ENCODE data around the gene CHGA.

Gene CHGA

DNA sequence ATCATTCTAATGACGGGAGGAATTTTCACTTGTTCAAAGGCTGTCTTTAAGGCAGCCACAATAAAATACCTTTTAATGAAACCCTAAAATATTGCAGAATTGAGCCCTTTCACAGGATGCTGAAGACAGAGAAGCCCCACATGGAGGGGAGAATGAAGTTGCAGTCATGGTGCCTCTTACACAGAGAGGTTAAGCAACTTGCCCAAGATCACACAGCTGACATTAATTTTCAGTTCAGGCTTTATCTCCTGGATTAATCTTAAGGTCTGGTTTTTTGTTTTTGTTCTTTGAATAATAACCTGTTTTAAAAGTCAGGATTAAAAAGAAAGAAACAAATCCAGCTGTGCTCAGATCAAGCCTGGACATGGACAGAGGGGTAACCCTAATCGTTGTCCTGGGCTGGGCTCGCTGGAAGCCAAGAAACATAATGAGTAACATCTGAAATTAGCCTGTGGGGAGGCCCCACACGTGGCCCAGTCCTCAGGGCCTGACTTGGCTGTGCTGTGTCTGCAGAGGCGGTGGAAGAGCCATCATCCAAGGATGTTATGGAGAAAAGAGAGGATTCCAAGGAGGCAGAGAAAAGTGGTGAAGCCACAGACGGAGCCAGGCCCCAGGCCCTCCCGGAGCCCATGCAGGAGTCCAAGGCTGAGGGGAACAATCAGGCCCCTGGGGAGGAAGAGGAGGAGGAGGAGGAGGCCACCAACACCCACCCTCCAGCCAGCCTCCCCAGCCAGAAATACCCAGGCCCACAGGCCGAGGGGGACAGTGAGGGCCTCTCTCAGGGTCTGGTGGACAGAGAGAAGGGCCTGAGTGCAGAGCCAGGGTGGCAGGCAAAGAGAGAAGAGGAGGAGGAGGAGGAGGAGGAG, 8.0 kb downstream of the CHGA start:
- DNase-seq (ENCODE audit: low read depth in 2 of 2): no peak

DNA sequence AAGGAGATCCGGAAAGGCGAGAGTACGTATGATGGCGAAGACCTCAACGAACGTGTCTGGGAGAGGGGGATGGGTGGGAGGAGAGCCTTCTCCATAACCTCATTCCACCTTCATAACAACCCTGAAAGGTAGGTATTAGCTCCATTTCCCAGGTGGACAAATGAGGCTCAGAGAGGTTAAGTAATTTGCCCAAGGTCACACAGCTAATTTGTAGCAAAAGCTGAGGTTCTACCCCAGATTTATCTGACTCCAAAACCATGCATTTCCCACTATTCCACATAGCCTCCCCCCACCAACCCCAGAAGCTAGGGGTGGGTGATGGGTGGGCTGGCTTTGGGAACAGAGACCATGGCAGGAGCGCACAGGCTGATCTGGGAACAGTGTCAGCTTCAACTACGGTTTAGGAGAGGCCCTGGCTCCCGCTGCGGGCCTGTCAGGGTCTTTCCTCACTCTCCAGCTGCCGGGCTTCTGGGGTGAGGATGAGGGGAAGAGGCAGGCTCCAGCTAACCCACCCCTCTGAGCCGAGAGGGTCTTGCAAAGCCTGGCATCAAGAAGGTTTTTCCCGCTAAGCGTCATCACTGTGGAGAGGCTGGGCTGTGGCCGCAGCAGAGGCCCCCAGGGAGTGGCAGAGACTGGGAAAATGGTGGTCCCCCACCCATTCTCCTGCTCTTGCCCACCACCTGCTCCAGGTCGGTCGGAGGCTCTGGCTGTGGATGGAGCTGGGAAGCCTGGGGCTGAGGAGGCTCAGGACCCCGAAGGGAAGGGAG, 8.9 kb downstream of the CHGA start:
- DNase-seq (ENCODE audit: low read depth in 2 of 2): no peak

DNA sequence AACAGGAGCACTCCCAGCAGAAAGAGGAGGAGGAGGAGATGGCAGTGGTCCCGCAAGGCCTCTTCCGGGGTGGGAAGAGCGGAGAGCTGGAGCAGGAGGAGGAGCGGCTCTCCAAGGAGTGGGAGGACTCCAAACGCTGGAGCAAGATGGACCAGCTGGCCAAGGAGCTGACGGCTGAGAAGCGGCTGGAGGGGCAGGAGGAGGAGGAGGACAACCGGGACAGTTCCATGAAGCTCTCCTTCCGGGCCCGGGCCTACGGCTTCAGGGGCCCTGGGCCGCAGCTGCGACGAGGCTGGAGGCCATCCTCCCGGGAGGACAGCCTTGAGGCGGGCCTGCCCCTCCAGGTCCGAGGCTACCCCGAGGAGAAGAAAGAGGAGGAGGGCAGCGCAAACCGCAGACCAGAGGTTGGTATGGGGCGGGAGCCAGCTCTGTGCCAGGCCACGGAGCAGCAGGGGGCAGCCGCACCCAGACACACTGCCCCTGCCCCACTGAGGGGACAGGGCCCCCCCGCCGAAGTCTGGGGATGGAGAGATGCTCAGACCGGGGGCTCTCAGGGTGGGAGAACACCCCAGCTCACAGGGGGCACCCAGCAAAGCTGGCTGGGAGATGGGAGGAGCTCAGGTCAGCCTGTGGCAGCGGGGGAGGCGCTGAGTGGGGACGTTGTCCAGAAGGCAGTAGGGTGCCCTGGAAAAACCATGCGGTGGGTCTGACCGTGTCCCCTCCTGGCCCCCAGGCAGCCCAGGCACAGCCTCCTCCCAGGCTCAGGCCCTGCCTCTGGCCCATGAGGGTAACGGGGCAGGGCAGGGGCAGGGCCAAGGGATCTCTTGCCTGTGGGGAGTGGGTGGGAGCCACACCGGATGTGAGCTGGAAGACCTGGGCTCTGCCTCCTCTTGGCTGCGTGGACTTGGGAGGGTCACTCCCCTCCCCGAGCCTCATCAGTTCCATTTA, 9.8 kb downstream of the CHGA start:
- no peak for DNase-seq (ENCODE audit: low read depth in 2 of 2)

DNA sequence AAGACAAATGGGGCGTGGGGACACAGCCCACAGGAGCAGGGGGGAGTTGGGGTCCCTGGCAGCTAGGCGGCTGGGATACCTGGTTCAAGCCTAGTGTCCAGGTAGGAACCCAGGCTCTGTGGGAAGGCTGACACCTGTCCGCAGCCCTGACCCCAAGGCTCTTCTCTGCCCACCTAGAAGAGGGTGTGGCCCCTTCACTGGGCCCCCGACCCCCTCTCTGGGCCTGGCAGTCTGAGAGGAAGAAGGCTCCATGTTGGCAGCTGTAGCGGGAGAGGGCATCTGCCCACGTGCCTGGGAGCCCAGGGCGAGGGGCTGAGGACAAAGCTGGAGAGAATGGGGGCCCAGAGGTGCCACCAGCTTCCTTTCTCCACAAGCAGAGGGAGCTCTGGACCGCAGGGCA, 10.5 kb downstream of the CHGA start:
- DNase-seq (ENCODE audit: low read depth in 2 of 2): no peak

DNA sequence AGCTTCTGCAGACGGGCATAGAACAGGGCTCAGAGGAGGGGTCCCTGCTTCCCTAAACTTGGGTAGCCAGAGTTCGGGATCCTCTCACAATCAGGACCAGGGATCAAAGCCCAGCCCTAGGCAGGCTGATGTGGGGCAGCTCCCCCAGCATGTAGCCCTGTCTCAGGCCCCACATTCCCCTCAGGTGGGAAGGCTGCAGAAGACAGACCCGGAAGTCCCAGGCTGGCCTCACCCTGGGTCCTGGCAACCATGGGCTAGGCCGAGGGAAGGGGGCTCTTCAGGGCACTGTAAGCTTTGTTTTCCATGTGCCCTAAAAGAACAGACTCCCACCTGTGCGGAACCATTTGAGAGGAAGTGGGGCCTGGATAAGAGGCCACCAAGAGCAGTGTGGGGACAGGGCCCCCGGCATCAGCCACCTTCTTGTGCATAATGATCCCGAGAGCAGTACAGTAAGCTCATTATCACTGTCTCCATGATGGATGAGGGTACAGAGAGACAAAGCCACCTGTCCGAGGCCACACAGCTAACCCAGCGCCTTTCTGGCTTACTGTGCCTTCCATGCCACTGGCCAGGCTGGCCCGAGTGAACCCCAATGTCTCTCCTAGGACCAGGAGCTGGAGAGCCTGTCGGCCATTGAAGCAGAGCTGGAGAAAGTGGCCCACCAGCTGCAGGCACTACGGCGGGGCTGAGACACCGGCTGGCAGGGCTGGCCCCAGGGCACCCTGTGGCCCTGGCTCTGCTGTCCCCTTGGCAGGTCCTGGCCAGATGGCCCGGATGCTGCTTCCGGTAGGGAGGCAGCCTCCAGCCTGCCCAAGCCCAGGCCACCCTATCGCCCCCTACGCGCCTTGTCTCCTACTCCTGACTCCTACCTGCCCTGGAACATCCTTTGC, 11.5 kb downstream of the CHGA start:
- no peak for DNase-seq (ENCODE audit: low read depth in 2 of 2)

DNA sequence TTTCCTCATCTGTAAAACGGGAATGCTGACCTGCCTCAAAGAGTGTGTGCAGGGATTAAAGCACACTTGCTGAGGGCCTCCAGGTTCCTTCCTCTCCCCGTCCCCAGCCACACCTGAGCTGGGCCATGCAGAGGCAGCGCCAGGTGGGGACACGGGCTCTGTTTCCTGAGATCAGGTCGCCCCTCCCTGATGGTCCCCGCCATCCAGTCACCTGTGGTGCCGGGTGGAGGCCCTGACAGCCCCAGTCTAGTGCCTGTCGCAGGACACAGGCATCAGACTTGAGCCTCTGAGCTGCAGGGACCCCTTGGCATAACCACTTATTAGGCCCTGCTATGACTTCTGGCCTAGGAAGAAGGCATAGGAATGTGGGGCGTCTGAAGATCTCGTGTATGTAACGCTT, 12.5 kb downstream of the CHGA start:
- no peak for DNase-seq (ENCODE audit: low read depth in 2 of 2)

DNA sequence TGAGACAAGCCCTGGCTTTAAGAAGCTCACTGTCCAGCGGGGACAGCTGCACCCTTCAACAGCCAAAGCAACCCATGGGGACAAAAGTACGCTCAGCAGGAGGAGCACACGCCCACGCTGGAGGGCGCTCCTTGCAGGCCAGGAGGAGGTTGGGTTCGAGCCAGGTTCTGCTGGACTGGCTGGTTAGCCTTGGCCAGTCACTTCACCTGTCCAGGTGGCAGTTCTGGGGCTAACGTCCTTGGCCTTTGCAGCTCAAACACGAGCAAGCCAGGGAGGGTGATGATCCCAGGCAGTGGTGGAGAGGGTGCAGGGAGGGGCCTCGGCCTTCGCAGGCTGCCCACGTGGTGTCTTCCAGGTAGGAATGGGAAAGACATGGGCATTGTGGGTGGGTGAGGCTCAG, 13.1 kb downstream of the CHGA start:
- no peak for DNase-seq (ENCODE audit: low read depth in 2 of 2)

DNA sequence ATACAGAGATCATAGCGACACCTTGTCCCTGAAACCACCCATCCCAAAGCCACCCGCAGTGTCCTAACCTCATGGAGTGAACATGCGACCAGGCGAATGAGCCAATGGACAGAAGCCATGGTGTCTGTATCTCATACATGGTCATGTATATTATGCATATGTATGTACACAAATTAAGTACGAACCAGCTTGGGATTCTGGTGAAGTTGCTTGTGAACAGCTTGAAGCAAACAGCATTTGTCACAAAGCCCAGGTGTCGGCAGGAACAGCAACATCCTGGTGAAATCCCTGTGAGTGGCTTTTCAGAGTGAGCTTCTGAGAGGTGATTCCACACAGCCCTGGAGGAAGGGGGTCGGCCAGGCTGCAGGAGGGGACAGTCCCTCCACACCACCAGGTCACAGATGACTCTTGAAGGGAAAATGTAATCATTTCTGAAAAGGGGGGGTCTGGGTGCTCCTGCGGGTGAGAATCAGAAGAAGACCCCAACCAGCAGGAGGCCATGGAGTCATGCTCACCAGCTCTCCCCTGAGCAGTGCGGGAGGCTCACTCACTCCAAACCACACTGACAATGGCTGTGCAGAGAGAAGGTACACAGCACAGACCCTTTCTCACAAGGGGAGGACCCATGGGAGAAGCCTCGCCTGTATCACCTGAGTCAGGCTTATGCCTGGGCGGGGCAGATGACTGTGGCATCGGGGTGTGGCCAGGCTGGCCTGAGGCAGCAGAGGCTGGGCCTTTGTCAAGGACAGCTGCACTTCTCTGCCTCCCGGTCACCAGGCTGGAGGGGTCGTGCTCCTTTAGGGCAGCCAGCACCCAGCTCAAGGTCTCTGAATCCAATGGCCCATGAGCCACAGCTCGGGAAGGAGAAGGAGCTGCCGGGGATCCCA, 14.3 kb downstream of the CHGA start:
- no peak for DNase-seq (ENCODE audit: low read depth in 2 of 2)

DNA sequence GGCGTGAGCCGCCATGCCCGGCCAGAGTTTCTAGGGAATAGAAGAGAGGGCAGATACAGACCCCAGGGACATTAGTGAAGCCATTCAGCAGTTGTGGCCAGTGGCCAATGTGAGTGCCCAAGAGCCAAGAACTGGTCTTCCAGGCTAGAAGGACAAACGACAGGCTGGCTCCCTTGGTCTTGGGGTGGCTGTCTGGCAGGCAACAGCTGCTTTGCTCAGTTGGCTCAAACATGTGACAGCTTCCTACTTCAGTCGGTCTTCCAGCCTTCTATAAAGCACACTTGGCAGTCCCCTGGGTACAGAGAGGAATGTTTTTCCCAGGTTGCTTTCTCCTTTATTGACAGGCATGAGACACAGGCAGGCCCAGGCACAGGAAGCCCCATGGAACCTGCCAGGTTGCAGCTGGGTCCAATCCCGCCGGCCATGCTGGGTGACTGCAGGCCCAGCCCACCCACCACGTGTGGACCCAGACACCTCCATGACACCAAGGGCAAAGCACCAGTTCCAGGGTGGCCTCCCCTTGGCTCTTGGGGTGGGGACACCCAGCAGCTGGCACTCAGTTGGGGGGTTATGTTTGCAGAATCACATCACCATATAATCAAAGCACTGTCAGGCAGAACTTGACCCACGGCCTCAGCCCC, 15.4 kb downstream of the CHGA start:
- DNase-seq (ENCODE audit: low read depth in 2 of 2): no peak

DNA sequence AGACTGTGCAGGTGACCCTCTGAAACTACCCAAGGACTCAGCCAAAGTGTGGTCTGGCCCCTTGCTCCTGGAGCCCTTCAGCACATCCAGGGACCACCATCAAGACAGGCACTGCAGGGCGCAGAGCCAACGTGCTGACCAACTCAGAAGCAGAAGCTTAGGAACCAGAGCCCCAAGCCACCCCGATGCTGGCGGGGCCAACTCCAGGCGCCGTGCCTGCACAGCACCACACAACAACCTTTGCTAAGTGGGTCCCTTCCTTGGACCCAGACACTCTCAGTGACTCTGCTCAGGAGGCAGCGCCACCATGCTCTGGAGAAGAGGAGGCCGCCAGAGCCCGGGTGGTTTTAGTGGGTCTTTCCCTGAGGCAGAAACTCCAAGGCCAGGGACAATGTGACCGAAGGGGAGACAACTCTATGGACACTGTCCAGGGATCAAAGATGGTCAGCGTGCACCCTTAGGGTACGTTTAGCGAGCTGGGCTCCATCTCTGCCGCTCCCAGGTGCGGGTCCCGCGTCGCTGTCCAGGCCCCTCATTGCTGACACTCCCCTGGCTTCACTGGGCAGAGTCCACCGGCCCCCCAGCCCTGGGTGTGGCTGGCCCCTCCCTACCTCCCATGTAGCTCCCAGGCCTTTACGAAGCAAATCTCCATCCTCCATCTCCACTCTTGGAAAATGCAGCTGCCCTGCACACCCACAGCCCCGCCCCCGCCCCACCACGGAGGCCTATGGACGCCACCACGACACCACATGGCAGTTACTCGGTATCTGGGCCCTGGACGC, 16.1 kb downstream of the CHGA start:
- DNase-seq (ENCODE audit: low read depth in 2 of 2): no peak

DNA sequence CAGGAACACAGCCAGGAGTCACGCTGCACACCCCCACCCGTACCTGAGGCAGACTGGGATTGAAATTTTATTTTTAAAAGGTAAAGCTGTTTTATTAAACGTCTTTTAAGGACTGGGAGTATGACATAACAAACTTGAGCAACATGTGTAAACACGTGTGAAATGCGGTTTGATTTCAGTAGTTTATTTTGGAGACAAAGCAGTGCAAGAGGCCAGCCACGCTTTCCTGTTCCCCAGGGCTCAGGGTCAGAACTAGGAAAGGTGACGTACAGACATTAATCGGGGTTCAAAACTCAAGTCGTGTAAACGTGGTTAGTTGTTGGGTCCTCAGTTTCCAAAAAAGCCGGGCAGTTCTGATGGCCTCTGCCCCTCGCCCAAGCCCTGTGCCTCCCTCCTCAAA, 16.7 kb downstream of the CHGA start:
- no peak for DNase-seq (ENCODE audit: low read depth in 2 of 2)

DNA sequence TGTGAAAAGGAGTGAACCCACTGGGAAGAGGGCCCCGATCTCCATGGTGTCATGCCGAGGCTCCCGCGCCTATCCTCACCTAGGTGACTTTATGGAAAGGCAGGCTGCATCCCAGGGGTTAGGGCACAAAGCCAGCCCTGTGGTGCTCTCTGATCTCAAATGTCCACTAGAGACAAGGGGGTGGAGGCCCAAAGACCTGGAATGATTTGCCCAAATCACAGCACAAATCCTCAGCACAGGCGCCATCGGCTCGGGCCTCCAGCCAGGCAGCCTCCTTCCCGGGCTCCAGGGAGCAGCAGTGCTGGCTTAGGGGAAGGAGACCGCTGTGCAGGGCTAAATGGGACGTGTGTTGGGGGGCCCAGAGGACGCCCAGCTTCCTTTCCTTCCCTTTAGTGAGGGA, 17.6 kb downstream of the CHGA start:
- no peak for DNase-seq (ENCODE audit: low read depth in 2 of 2)

DNA sequence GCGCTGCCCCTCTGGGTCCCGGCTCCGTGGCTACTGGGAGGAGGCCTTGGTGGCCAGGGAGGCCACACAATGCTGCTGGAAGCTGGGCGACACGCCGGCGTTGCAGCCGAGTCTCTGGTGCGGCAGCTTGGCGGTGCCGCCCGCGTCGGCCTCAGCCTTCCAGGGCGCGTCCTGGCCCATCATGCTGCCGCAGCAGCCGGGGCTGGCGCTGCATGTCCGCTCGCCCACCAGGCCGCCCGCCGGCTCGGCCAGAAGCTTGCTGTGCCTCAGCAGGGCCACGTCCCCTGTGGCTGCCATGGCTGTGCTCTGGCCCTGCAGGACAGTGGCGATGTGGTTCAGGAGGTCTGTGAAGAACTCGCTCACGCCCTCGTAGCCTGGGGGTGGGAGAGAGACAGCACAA, 18.6 kb downstream of the CHGA start:
- no peak for DNase-seq (ENCODE audit: low read depth in 2 of 2)

DNA sequence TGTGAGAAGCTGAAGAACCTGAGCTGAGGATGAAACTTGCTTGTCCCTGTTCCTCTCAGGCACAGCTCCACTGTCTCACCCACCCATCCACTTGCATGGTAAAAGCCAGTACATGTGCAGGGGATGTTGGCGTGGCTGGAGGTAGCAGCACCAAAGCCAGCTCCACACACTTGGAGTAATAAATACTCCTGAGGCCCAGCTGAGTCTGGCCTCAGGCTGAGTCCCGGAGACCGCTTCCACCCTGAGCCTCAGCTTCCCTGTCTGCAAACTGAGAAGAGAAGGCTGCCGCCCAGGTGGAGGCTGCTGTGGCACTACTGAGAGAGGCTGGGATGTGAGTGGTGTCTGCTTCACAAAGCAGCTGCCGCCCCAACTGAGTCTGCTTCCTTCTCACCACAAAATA, 19.2 kb downstream of the CHGA start:
- no peak for DNase-seq (ENCODE audit: low read depth in 2 of 2)

DNA sequence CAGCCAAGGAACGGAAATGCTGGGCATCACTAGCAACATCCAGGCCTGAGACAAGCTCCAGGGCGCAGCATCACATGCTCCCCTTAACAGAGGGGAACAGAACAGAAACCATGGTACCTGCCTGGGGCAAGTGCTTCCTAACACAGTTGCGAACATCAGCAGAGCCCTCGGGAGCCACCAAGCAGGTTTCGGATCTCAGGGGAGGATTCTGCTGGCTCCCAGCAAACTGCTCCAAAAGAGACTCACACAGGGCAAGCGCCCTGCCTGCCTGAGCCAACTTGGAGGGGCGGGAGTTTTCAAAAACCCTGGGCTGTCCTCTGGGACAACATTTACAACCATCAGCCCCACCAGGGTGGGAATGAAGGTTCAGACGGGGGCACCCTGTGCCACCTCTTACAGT, 19.6 kb downstream of the CHGA start:
- DNase-seq (ENCODE audit: low read depth in 2 of 2): no peak

DNA sequence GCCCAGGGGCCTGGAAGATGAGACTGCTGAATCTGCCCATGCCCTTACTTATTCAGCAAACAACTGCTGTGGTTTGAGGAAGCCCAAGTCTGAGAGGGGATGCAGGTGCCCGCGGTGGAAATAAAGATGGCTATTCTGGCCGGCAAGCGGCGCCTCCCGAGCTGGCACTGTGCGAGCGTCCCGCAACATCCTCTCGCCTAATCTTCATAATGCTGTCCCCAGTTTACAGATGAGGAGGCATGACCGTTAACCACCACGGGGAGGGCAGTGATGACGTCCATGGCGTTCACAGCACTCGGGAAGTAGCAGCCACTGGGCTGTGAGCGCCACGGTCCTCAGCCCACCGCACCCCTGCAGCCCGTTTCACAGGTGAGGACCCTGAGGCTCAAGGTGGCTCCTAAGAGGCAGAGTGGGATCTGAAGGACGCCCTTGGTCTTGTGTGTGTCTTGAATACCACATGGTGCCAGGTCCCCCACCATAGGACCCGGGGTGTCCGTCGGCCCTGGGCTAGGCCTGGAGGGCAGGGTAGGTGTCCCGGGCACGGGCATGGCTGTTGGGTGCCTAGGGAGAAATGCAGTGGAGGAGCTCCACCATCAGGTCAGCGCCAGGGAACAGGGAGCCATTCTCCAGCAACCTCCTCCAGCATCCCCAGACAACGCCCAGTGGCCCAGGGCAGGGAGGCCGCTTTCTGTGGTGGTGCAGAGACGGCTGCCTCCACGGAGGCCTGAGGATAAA, 20.2 kb downstream of the CHGA start:
- no peak for DNase-seq (ENCODE audit: low read depth in 2 of 2)

DNA sequence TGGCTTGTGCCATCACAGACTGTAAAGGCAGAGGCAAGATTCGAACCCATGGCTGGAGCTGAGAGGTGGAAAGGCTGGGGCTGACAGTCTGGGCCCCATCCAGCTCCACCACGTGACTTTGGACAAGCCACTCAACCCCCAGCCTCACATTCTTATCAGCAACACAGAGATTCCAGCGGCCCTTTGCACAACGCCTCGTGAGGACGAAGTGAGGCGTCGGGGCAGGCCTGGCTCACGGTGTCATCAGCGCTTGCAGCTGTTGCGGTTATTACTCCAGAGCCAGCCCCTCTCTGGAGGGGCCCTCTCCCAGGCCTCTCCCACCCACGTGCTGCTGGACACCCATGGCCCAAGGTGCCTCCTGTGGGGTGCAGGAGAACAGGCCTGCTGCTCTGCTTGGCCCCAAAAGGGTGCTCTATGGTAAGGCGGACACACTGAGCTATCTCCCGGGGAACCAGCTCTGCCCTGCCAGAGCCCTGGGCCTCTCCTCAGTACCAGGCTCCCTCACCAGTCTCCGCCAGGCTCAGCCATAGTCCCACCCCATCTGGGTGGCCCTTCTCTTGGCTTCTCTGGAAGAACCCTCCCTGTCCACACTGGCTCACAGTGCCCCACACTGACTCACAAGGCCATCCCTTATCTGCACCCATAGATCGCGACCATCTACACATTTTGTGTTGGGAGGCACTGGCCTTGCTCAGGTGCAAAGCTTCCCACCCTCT, 21.1 kb downstream of the CHGA start:
- no peak for DNase-seq (ENCODE audit: low read depth in 2 of 2)
